IPS-18a (cell line): ENCODE measurements around the gene PATL2.
"Not testable (repeated sequence)": the region's sequence is repeated elsewhere in the genome, so short reads cannot be mapped to it uniquely, and the experiment has no call there.

Experiments
- H3K27ac ChIP-seq: one replicate; pipeline ENCODE4 v1.5.1; 2013; ENCODE audit warnings: low read length
- H3K27me3 ChIP-seq: one replicate; pipeline ENCODE4 v1.6.1; 2013; ENCODE audit warnings: mild to moderate bottlenecking, low read length; ENCODE audit not compliant: control insufficient read depth, insufficient read depth
- H3K36me3 ChIP-seq: one replicate; pipeline ENCODE4 v1.6.1; 2013; ENCODE audit warnings: low read depth, low read length; ENCODE audit not compliant: control insufficient read depth
- H3K4me1 ChIP-seq: one replicate; pipeline ENCODE4 v1.6.1; 2013; ENCODE audit warnings: low read depth, low read length; ENCODE audit not compliant: control insufficient read depth
- H3K4me3 ChIP-seq: one replicate; pipeline ENCODE4 v1.5.1; 2013; ENCODE audit warnings: low read length
- H3K9ac ChIP-seq: one replicate; pipeline ENCODE4 v1.6.1; 2013; ENCODE audit warnings: mild to moderate bottlenecking, low read length, moderate library complexity
- H3K9me3 ChIP-seq: one replicate; pipeline ENCODE4 v1.6.1; 2013; ENCODE audit warnings: low read depth, low read length; ENCODE audit not compliant: control insufficient read depth

Gene PATL2

DNA sequence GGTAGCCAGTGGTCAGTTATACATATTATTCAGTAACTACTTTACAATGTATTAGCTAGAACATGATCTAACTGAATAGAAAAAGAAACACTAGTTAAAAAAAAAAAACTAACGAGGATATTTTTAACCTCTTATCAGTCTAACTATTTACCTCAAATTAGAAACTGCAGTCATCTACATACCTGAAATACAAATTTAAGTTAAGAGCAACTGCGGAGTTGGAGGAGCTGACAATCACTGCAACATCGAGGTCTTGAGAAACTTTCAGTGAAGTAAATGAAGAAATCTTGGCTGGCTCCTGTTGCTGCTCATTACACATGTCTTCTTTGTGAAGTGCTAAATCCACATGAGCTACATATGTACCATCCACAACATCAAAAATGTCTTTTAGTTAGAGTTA is 54.2 kb downstream of the PATL2 start:
- no peak overlapping the region for H3K27ac ChIP-seq
- peaks cover 30% of the 10 kb centered on the region for H3K36me3 ChIP-seq
- no peak overlapping the region for H3K9ac ChIP-seq
- H3K4me1 ChIP-seq = no peaks in the 10 kb centered on the region
- no peak overlapping the region for H3K4me3 ChIP-seq
- no peaks in the 10 kb centered on the region for H3K27me3 ChIP-seq
- no peaks in the 10 kb centered on the region for H3K9me3 ChIP-seq

DNA sequence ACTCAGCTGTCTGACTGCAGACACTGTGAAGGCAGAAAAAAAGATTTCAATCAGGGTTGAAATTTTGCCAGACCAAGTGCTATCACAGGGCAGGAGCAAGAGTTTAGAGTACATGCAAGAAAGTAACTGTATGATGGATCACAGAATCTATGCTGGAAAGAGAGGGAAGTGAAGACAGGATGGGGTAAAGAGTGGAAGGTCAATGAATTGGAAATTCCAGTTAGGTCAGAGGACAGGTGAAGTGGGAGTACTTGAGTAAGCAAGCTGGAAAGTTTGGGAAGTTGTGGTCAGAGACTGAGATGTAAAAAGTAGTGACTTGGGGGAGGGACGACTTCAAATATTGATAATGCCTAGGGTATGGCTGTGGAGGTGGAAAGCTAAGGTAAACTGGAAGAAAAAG is 54.8 kb downstream of the PATL2 start:
- Histone ChIP-seq H3K27ac (no peak overlapping the region), H3K4me1 (no peaks in the 10 kb centered on the region), H3K36me3 (peaks cover 36% of the 10 kb centered on the region)

DNA sequence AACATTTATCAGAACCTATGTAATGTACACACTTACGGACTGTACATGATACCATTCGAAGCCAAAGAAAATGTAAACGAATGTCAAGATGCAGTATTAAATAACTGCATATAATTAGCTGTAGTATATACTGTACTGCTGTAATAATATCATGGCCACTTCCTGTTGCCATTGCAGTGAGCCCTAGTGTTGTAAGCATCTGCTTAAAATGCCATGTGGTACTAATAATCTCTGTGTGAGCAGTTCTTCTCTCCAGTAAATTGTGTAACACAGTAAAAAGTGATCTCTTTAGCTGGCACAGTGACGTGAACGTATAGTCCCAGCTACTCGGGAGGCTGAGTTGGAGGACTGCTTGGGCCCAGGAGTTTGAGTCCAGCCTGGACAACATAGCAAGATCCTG is 56.3 kb downstream of the PATL2 start:
- H3K9me3 ChIP-seq = no peaks in the 10 kb centered on the region
- H3K4me1 ChIP-seq = no peaks in the 10 kb centered on the region
- H3K9ac ChIP-seq = no peak overlapping the region
- no peaks in the 10 kb centered on the region for H3K27me3 ChIP-seq
- H3K4me3 ChIP-seq = no peak overlapping the region
- H3K36me3 ChIP-seq = peaks cover 38% of the 10 kb centered on the region
- no peak overlapping the region for H3K27ac ChIP-seq

More for the DNA sequence above, 54.8 kb downstream of the PATL2 start:
- no peak overlapping the region for H3K4me3 ChIP-seq
- H3K9ac ChIP-seq = no peak overlapping the region
- H3K9me3 ChIP-seq = no peaks in the 10 kb centered on the region
- H3K27me3 ChIP-seq = no peaks in the 10 kb centered on the region

DNA sequence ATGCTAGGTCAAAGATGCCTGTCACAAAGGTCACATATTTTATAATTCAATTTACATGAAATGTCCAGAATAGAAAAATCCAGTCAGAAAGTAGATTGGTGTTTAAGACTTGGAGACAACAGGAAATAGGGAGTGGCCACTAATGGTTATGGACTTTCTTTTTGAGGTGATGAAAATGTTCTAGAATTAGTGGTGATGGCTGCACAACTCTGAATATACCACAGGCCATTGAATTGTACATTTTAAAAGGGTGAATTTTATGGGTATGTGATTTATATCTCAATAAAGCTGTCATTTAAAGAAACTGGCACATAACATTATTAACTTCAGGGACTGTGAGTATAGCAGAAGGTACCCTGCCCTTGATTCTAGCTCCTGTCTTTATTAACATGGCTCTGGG is 63.5 kb downstream of the PATL2 start:
- H3K4me3 ChIP-seq = no peak overlapping the region
- no peaks in the 10 kb centered on the region for H3K9me3 ChIP-seq
- no peaks in the 10 kb centered on the region for H3K27me3 ChIP-seq
- H3K27ac ChIP-seq = no peak overlapping the region
- H3K36me3 ChIP-seq = peaks cover 41% of the 10 kb centered on the region
- no peak overlapping the region for H3K9ac ChIP-seq
- no peaks in the 10 kb centered on the region for H3K4me1 ChIP-seq

DNA sequence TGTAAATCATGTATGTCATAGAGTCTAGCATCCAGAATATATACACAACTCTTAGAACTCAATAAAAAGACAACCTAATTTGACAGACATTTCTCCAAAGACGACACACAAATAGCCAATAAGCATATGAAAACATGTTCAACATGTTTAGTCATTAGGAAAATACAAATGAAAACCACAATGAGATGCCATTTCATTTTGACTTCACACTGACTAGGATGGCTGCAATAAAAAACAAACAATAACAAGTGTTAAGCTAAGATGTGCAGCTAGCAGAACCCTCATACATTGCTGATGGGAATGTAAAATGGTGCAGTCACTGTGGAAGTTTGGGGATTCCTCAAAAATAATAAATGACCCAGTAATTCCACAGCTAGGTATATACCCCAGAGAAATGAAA is 64.1 kb downstream of the PATL2 start:
- Histone ChIP-seq H3K4me3 (no peak overlapping the region), H3K27me3 (no peaks in the 10 kb centered on the region), H3K9ac (no peak overlapping the region), H3K36me3 (peaks cover 37% of the 10 kb centered on the region), H3K27ac (no peak overlapping the region), H3K4me1 (no peaks in the 10 kb centered on the region), H3K9me3 (no peaks in the 10 kb centered on the region)

DNA sequence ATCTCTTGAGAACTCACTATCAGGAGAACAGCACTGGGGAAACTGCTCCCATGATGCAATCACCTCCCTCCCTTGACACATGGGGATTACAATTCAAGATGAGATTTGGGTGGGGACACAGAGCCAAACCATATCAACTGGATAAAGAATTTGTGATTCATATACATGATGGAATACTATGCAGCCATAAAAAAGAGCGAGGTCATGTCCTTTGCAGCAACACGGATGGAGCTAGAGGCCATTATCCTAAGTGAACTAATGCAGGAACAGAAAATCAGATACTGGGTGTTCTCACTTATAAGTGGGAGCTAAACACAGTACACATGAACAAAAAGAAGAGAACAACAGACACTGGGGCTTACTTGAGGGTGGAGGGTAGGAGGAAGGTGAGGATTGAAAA is 64.7 kb downstream of the PATL2 start:
- Histone ChIP-seq H3K36me3 (peaks cover 31% of the 10 kb centered on the region), H3K9me3 (no peaks in the 10 kb centered on the region), H3K27me3 (no peaks in the 10 kb centered on the region), H3K27ac (no peak overlapping the region), H3K4me3 (no peak overlapping the region), H3K9ac (no peak overlapping the region), H3K4me1 (no peaks in the 10 kb centered on the region)

DNA sequence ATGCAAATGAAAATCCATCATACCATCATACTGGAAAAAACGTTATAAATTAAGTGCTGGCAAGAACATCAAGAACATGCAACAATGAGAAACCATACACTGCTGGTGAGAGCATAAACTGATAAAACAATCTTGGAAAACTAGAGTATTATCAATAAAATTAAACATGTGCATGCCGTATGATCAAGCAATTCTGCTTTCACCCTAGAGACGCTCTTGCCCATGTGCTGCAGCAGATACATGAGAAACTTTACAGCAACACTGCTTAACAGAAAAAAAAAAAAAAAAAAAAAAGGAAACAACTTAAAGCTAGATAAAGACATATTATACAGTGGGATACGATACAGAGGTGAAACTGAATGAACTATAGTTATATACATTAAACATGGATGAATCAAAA is 69.5 kb downstream of the PATL2 start:
- Histone ChIP-seq H3K27ac (no peak overlapping the region), H3K27me3 (no peaks in the 10 kb centered on the region), H3K9me3 (no peaks in the 10 kb centered on the region), H3K9ac (no peak overlapping the region), H3K4me3 (no peak overlapping the region), H3K36me3 (peaks cover 5% of the 10 kb centered on the region), H3K4me1 (no peaks in the 10 kb centered on the region)

DNA sequence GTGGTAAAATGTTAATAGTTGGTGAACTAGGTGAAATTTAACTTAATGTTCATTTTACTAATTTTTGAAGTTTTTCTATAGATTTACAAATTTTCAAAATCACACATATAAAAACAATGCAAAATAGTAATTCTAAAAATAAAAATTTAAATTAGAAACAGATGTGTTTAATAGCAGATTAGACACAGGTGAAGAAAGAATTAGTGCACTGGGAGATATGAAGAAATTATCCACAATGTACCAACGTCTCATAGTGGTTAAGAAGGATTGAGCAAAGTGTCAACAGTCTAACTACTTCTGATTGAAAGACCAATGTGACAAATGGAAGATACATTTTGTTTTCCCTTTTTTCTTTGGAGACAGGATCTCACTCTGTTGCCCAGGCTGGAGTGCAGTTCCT is 74.1 kb downstream of the PATL2 start:
- H3K27me3 ChIP-seq = no peaks in the 10 kb centered on the region
- no peak overlapping the region for H3K27ac ChIP-seq
- no peaks in the 10 kb centered on the region for H3K4me1 ChIP-seq

DNA sequence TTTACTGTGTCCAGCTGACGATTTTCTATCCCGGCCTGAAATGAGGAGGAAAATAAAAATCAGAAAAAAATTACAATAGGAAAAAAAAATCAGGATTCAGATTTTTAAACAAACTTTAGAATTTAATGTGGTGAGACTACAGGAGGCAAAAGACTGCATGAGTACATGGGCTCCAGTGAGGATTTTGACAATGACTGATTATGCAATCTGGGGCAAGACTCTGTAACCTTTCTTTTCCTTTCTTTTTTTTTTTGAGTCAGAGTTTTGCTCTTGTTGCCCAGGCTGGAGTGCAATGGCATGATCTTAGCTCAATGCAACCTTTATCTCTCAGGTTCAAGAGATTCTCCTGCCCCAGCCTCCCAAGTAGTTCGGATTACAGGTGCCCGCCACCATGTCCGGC is 77.5 kb downstream of the PATL2 start:
- Histone ChIP-seq H3K27ac (no peak overlapping the region), H3K4me1 (peaks cover 5% of the 10 kb centered on the region), H3K9me3 (no peaks in the 10 kb centered on the region), H3K36me3 (peaks cover 15% of the 10 kb centered on the region), H3K4me3 (no peak overlapping the region), H3K9ac (no peak overlapping the region), H3K27me3 (no peaks in the 10 kb centered on the region)

More for the DNA sequence above, 74.1 kb downstream of the PATL2 start:
- Histone ChIP-seq H3K9me3 (no peaks in the 10 kb centered on the region), H3K9ac (no peak overlapping the region), H3K4me3 (no peak overlapping the region), H3K36me3 (peaks cover 6% of the 10 kb centered on the region)

DNA sequence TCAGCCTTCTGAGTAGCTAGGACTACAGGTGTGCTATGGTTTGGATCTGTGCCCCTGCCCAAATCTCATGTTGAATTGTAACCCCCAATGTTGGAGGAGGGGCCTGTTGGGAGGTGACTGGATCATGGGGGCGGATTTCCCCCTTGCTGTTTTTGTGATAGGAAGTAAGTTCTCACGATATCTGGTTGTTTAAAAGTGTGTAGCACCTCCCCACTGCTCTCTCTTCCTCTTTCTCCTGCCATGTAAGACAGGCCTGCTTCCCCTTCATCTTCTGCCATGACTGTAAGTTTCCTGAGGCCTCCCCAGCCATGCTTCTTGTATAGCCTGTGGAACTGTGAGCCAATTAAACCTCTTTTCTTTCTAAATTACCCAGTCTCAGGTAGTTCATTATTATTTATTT is 85.8 kb downstream of the PATL2 start:
- peaks cover 35% of the 10 kb centered on the region for H3K36me3 ChIP-seq
- not testable (repeated sequence) for H3K4me3 ChIP-seq, H3K27ac ChIP-seq, H3K27me3 ChIP-seq, H3K4me1 ChIP-seq, H3K9me3 ChIP-seq, H3K9ac ChIP-seq

DNA sequence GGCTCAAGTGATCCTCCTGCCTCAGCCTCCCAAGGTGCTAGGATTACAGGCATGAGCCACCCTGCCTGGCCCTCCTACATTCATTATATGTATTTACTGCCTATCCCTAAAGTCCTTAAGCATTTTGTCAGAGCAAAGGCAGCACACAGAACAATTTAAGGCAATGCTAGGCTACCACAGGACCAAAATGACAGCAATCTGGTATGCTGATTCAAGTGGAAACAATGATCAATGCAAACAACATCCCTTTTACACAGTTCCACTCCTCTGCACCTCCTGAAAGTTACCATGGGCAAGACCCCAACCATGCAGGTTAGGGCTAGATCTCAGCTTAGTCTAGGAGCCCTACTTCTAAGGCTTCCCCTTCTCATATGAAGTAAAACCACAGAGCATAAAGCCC is 87.9 kb downstream of the PATL2 start:
- H3K4me3 ChIP-seq = no peak overlapping the region
- no peak overlapping the region for H3K9ac ChIP-seq
- no peaks in the 10 kb centered on the region for H3K27me3 ChIP-seq
- no peak overlapping the region for H3K27ac ChIP-seq
- H3K36me3 ChIP-seq = peaks cover 28% of the 10 kb centered on the region
- H3K4me1 ChIP-seq = no peaks in the 10 kb centered on the region
- H3K9me3 ChIP-seq = no peaks in the 10 kb centered on the region

DNA sequence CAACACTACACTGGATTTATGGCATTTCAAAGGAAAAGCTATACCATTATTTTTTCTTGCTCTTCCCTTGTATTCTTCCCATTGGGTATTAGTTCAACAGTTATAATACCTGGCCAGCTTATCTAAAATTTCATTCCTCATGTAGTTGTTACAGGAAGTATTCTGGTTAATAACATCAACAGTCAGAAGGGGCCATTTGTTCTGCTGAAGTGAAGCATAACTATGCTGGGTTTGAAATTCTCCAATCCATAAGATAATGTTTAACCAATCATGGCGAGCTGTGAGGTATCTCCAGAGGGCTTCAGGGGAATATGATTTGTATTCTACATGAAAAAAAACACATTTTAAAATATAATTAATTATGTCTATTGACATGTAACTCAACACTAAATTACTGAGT is 91.0 kb downstream of the PATL2 start:
- Histone ChIP-seq H3K36me3 (peaks cover 19% of the 10 kb centered on the region), H3K4me3 (no peak overlapping the region), H3K27ac (no peak overlapping the region)

More for the DNA sequence above, 91.0 kb downstream of the PATL2 start:
- Histone ChIP-seq H3K4me1 (no peaks in the 10 kb centered on the region), H3K27me3 (no peaks in the 10 kb centered on the region), H3K9me3 (no peaks in the 10 kb centered on the region), H3K9ac (no peak overlapping the region)
